Fibroblast of lung (primary cell): Measurements from ENCODE around the gene DNAJC5.

Experiments
- CTCF ChIP-seq, 2 donors: IDR thresholded peaks in 1 of 2; conservative IDR thresholded peaks in 1 of 2; 1 replicate in 1 of 2; 2 replicates in 1 of 2; pipeline ENCODE4 v1.5.1; 2011 to 2012; ENCODE audit warnings: low read length in 2 of 2, control low read depth in 1 of 2, inconsistent platforms in 1 of 2, low read depth in 1 of 2, mild to moderate bottlenecking in 1 of 2
- EZH2 ChIP-seq: IDR thresholded peaks from 2 replicates; pipeline ENCODE4 v1.5.1; 2012; ENCODE audit warnings: low read length, control low read depth, mild to moderate bottlenecking; ENCODE audit errors: missing control alignments

- TF ChIP-seq EZH2 (no peak), CTCF (conservative IDR thresholded peaks at IDR 0.05 in 1 of 2, IDR thresholded peaks at IDR 0.05 in 1 of 2; ENCODE audit: low read depth in 1 of 2, low read length in 2 of 2) (no peak)
Observed at GRCh38 chr20:63876489-63877036, 18.4 kb upstream of the DNAJC5 start.
